A673 (cell line): Measurements from ENCODE around the gene GPNMB. TPM values are rescaled to one million over a fixed set of nuclear protein-coding genes. Genes with fewer than 3 reads are reported as not detected.

Experiments
- BruUV-seq: library from RNA; stranded (reverse); fragments of 400-500 nt; replicated peaks from 2 replicates; lab custom pipeline; 2021; lab: Mats Ljungman, UMichigan
- CTCF ChIA-PET: fragments of 300-600 bp; sonication (Branson Sonifier 250); formaldehyde crosslinking; loops from one replicate; lab custom pipeline; 2022; ENCODE audit warnings: antibody characterized with exemption; lab: Charles Lee
- POLR2A ChIA-PET: fragments of 300-600 bp; sonication (Branson Sonifier 250); formaldehyde crosslinking; loops from one replicate; lab custom pipeline; 2022; ENCODE audit warnings: antibody characterized with exemption; ENCODE audit not compliant: low non-redundant PET; lab: Charles Lee
- DNase-seq: peaks from one replicate; pipeline ENCODE4 v3.0.0-alpha.2; 2015; ENCODE audit warnings: low spot score
- H3K27ac ChIP-seq: fragments of 200-600 bp; sonication (generic); 2 replicates; pipeline ENCODE4 v1.5.1; 2016; ENCODE audit warnings: mixed run types, low read depth, mild to moderate bottlenecking, mixed read lengths, antibody characterized with exemption, low read length; ENCODE audit not compliant: poor library complexity, severe bottlenecking
- H3K27me3 ChIP-seq: fragments of 200-600 bp; sonication (generic); replicated peaks from 2 replicates; pipeline ENCODE4 v1.6.1; 2017; ENCODE audit warnings: mixed run types, low read depth, mild to moderate bottlenecking, mixed read lengths, antibody characterized with exemption, low read length; ENCODE audit not compliant: insufficient read depth, poor library complexity
- H3K36me3 ChIP-seq: fragments of 200-600 bp; sonication (generic); 2 replicates; pipeline ENCODE4 v1.6.1; 2016; ENCODE audit warnings: mixed run types, mild to moderate bottlenecking, mixed read lengths, antibody characterized with exemption, low read length; ENCODE audit not compliant: insufficient read depth, poor library complexity, severe bottlenecking
- H3K4me1 ChIP-seq: fragments of 200-600 bp; sonication (generic); 2 replicates; pipeline ENCODE4 v1.6.1; 2017; ENCODE audit warnings: mixed run types, mild to moderate bottlenecking, mixed read lengths, antibody characterized with exemption, low read length; ENCODE audit not compliant: insufficient read depth, poor library complexity, severe bottlenecking
- H3K4me3 ChIP-seq: fragments of 200-600 bp; sonication (generic); 2 replicates; pipeline ENCODE4 v1.5.1; 2016; ENCODE audit warnings: low read depth, mixed run types, mild to moderate bottlenecking, mixed read lengths, low read length; ENCODE audit not compliant: poor library complexity, severe bottlenecking
- H3K9me3 ChIP-seq: fragments of 200-600 bp; sonication (generic); 2 replicates; pipeline ENCODE4 v1.6.1; 2016; ENCODE audit warnings: mixed run types, low read depth, mild to moderate bottlenecking, mixed read lengths, antibody characterized with exemption, low read length; ENCODE audit not compliant: poor library complexity, severe bottlenecking
- CTCF ChIP-seq: fragments of 300-800, 200-600 bp; sonication (generic); conservative IDR thresholded peaks from 2 replicates; pipeline ENCODE4 v1.5.1; 2017; ENCODE audit warnings: low read depth, mild to moderate bottlenecking, antibody characterized with exemption, low read length, moderate library complexity, mixed read lengths
- EZH2 ChIP-seq: fragments of 200-600 bp; sonication (generic); IDR thresholded peaks from 2 replicates; pipeline ENCODE4 v1.6.1; 2017; ENCODE audit warnings: borderline replicate concordance, low read depth, mild to moderate bottlenecking, mixed read lengths, antibody characterized with exemption, low read length; ENCODE audit not compliant: poor library complexity, severe bottlenecking
- intact Hi-C: fragments of 100-400 bp; cut with micrococcal nuclease; formaldehyde crosslinking; loops from one replicate; pipeline ENCODE4 v1.10.0; 2022; ENCODE audit not compliant: unreplicated experiment
- total RNA-seq: library from RNA; stranded (reverse); gene quantifications from 2 replicates; pipeline ENCODE4 v1.2.3, GENCODE V29; 2021

GPNMB gene
- total RNA-seq, 1 experiment from 2014 or later: 2.1 TPM

- no peaks in the 10 kb centered on the region for H3K27me3 ChIP-seq
- H3K27ac ChIP-seq: no peak overlapping the region
- intact Hi-C loops: no loop called here
- H3K4me1 ChIP-seq: no peaks in the 10 kb centered on the region
- peaks cover 19% of the 10 kb centered on the region for H3K36me3 ChIP-seq
- no peak for DNase-seq
- ChIA-PET CTCF (no interaction called here), POLR2A (no interaction called here)
- no TSS peak for BruUV-seq
- no peak for TF ChIP-seq CTCF
- TF ChIP-seq EZH2: no peak
- no peak overlapping the region for H3K4me3 ChIP-seq
- no peaks in the 10 kb centered on the region for H3K9me3 ChIP-seq
These were observed 42.3 kb upstream of the GPNMB start for GRCh38 chr7:23204241-23204640.

GRCh38 chr7:23205577-23205908, 41.0 kb upstream of the GPNMB start:
- TF ChIP-seq EZH2: no peak
- no peak for TF ChIP-seq CTCF
- ChIA-PET POLR2A (no interaction called here), CTCF (no interaction called here)
- Histone ChIP-seq H3K27me3 (no peaks in the 10 kb centered on the region), H3K4me1 (no peaks in the 10 kb centered on the region), H3K4me3 (no peak overlapping the region), H3K27ac (no peak overlapping the region), H3K36me3 (peaks cover 6% of the 10 kb centered on the region), H3K9me3 (no peaks in the 10 kb centered on the region)
- no peak for DNase-seq
- intact Hi-C loops: no loop called here
- no TSS peak for BruUV-seq

GRCh38 chr7:23205909-23206767, 40.4 kb upstream of the GPNMB start:
- Histone ChIP-seq H3K27ac (no peak overlapping the region), H3K4me3 (no peak overlapping the region), H3K4me1 (no peaks in the 10 kb centered on the region), H3K27me3 (no peaks in the 10 kb centered on the region), H3K36me3 (peaks cover under 1% of the 10 kb centered on the region), H3K9me3 (no peaks in the 10 kb centered on the region)
- ChIA-PET CTCF (no interaction called here), POLR2A (no interaction called here)
- TF ChIP-seq EZH2 (no peak), CTCF (no peak)
- no peak for DNase-seq
- no TSS peak for BruUV-seq
- intact Hi-C loops: no loop called here
